ENCODE data around the gene SLC38A5. TPM values are rescaled to one million over a fixed set of nuclear protein-coding genes. Genes with fewer than 3 reads are reported as not detected.

Gene SLC38A5
- total and polyA plus RNA-seq, 2 of the 13 experiments (the other 11 are each of a cell fraction or from before 2014, with no cell fraction given): 46.1 to 73.4 TPM

GRCh38 chrX:48474581-48474980, 4.5 kb upstream of the SLC38A5 start:
- 97% methylated on average over 4 of the region's 6 CpGs for WGBS (ENCODE audit: low lambda C conversion rate)
- Histone ChIP-seq H3K79me2 (ENCODE audit: insufficient read depth, low read length) (peaks cover 19% of the 10 kb centered on the region), H3K27ac (ENCODE audit: extremely low read length, insufficient read depth, low read length) (no peak overlapping the region), H3K4me3 (replicated peaks in 1 of 3; ENCODE audit: insufficient read depth in 1 of 3, low read depth in 2 of 3, low read length in 3 of 3) (peak overlapping the region; percentile 22 to 77 (median 68); a peak in 3 of 6 replicates), H3K4me2 (ENCODE audit: low read depth, low read length) (peak overlapping the region; percentile 51), H4K20me1 (ENCODE audit: insufficient read depth, low read length) (no peaks in the 10 kb centered on the region), H3K9me3 (ENCODE audit: low read length) (no peaks in the 10 kb centered on the region), H3K27me3 (ENCODE audit: control insufficient read depth in 1 of 2, insufficient read depth in 2 of 2, low read length in 2 of 2) (no peaks in the 10 kb centered on the region; a peak in 1 of 5 replicates), H3K9ac (ENCODE audit: insufficient read depth, low read depth, low read length) (0 out of 2 replicates have a peak overlapping the region, but pooled peaks have one; percentile 15), H3K4me1 (ENCODE audit: insufficient read depth, low read length) (peaks cover 60% of the 10 kb centered on the region), H3K36me3 (replicated peaks in 1 of 2; ENCODE audit: control insufficient read depth in 1 of 2, insufficient read depth in 2 of 2, low read length in 2 of 2) (peaks cover 0 to 1% of the 10 kb centered on the region in 2 experiments; a peak in 1 of 5 replicates), H2AFZ (ENCODE audit: low read length) (no peak overlapping the region)
- FAIRE-seq: no peak
- no TSS peak for BruUV-seq (replicated peaks)
- DNase-seq (ENCODE audit: low spot score): no peak
- ChIA-PET CTCF (ENCODE audit: low intra/inter-chr PET ratio, low total read pairs) (interaction anchor here (1.8 kb wide), 1 partner anchor 19 kb away, joined by 4 read pairs; no protein-coding TSS in a partner anchor), POLR2A (interaction anchor here (1.1 to 1.7 kb wide), 2 partner anchors 47 to 48 kb away, joined by 3 to 4 read pairs; partner anchors contain the start of gene EBP)
- in situ Hi-C loops (cut with HindIII; ENCODE audit: extremely low pct_ligation_motif_present, low pct_unique_long_range_greater_than_20kb): no loop called here
- intact Hi-C loops (cut with micrococcal nuclease; ENCODE audit: unreplicated experiment): loop anchor here (5.0 to 10.0 kb wide), 2 partner anchors 33 to 60 kb away; partner anchors contain the start of genes PORCN and TBC1D25
- no peak for ATAC-seq
- TF ChIP-seq ZNF709 (CRISPR knock-in tag; IDR thresholded peaks at IDR 0.05): no peak
- no peak for TF ChIP-seq RORA (CRISPR knock-in tag; IDR thresholded peaks at IDR 0.05)
- TF ChIP-seq TGIF2 (CRISPR knock-in tag; IDR thresholded peaks at IDR 0.05): no peak
- TF ChIP-seq ZBTB46 (CRISPR knock-in tag; IDR thresholded peaks at IDR 0.05; ENCODE audit: borderline replicate concordance): no peak
- no peak for TF ChIP-seq ATF7 (IDR thresholded peaks at IDR 0.05)
- no peak for TF ChIP-seq ATF7 (CRISPR knock-in tag; IDR thresholded peaks at IDR 0.05)
- TF ChIP-seq ARID2 (CRISPR knock-in tag; IDR thresholded peaks at IDR 0.05; ENCODE audit: borderline replicate concordance): no peak
- TF ChIP-seq CBX5 (CRISPR knock-in tag; IDR thresholded peaks at IDR 0.05; ENCODE audit: borderline replicate concordance): no peak
- TF ChIP-seq ZNF362 (CRISPR knock-in tag; IDR thresholded peaks at IDR 0.05; ENCODE audit: borderline replicate concordance): no peak
- no peak for TF ChIP-seq FOXJ3 (CRISPR knock-in tag; IDR thresholded peaks at IDR 0.05; ENCODE audit: borderline replicate concordance)
- TF ChIP-seq, protein P1, sequence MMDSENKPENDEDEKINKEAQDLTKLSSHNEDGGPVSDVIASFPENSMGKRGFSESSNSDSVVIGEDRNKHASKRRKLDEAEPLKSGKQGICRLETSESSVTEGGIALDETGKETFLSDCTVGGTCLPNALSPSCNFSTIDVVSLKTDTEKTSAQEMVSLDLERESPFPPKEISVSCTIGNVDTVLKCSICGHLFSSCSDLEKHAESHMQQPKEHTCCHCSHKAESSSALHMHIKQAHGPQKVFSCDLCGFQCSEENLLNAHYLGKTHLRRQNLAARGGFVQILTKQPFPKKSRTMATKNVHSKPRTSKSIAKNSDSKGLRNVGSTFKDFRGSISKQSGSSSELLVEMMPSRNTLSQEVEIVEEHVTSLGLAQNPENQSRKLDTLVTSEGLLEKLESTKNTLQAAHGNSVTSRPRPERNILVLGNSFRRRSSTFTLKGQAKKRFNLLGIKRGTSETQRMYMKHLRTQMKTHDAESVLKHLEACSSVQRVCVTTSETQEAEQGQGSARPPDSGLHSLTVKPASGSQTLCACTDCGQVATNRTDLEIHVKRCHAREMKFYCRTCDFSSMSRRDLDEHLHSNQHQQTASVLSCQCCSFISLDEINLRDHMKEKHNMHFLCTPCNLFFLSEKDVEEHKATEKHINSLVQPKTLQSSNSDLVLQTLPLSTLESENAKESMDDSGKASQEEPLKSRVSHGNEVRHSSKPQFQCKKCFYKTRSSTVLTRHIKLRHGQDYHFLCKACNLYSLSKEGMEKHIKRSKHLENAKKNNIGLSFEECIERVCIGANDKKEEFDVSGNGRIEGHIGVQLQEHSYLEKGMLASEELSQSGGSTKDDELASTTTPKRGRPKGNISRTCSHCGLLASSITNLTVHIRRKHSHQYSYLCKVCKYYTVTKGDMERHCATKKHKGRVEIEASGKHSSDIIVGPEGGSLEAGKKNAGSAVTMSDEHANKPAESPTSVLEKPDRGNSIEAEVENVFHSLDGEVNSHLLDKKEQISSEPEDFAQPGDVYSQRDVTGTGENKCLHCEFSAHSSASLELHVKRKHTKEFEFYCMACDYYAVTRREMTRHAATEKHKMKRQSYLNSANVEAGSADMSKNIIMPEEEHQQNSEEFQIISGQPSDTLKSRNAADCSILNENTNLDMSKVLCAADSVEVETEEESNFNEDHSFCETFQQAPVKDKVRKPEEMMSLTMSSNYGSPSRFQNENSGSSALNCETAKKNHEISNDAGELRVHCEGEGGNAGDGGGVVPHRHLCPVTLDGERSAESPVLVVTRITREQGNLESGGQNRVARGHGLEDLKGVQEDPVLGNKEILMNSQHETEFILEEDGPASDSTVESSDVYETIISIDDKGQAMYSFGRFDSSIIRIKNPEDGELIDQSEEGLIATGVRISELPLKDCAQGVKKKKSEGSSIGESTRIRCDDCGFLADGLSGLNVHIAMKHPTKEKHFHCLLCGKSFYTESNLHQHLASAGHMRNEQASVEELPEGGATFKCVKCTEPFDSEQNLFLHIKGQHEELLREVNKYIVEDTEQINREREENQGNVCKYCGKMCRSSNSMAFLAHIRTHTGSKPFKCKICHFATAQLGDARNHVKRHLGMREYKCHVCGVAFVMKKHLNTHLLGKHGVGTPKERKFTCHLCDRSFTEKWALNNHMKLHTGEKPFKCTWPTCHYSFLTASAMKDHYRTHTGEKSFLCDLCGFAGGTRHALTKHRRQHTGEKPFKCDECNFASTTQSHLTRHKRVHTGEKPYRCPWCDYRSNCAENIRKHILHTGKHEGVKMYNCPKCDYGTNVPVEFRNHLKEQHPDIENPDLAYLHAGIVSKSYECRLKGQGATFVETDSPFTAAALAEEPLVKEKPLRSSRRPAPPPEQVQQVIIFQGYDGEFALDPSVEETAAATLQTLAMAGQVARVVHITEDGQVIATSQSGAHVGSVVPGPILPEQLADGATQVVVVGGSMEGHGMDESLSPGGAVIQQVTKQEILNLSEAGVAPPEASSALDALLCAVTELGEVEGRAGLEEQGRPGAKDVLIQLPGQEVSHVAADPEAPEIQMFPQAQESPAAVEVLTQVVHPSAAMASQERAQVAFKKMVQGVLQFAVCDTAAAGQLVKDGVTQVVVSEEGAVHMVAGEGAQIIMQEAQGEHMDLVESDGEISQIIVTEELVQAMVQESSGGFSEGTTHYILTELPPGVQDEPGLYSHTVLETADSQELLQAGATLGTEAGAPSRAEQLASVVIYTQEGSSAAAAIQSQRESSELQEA (CRISPR knock-in tag; IDR thresholded peaks at IDR 0.05; ENCODE audit: not compliant biosample characterization): no peak

All from HepG2 (cell line).